GDM1 (cell line): ENCODE data around the gene CLUH.

Experiments
- DNase-seq: peaks from one replicate; lab custom pipeline; 2025; lab: John Stamatoyannopoulos, UW

CLUH gene

DNA sequence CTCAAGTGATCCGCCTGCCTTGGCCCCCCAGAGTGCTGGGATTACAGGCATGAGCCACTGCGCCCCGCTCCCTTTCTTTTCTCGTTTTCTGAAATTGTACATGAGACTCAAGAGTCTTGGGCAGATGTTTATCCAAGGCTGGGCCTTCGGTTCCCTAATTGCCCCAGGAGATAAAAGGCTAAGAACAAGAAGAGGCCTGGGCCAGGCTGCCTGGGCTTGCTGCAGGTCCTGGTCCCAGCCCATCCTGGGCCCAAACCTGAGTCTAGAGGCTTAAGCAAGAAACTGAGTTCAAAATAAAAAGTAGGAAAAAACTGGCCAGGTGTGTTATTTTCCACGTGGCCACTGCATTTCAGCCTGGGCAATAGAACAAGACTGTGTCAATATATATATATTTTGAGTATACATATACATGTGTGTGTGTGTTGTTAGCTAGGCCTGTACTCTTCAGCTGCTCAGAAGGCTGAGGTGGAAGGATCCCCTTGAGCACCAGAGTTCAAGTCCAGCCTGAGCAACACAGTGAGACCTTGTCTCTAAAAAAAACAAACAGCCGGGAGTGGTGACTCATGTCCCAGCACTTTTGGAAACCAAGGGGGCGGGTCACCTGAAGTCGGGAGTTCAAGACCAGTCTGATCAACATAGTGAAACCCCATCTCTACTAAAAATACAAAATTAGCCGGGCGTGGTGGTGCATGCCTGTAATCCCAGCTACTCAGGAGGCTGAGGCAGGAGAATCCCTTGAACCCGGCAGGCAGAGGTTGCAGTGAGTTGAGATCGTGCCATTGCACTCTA is 6.8 kb upstream of the CLUH start:
- no peak for DNase-seq

GRCh38 chr17:2716649-2717048 is 5.1 kb upstream of the CLUH start:
- DNase-seq, result no peak

- DNase-seq, result no peak
Measured at GRCh38 chr17:2713881-2714280, 2.3 kb upstream of the CLUH start.

DNA sequence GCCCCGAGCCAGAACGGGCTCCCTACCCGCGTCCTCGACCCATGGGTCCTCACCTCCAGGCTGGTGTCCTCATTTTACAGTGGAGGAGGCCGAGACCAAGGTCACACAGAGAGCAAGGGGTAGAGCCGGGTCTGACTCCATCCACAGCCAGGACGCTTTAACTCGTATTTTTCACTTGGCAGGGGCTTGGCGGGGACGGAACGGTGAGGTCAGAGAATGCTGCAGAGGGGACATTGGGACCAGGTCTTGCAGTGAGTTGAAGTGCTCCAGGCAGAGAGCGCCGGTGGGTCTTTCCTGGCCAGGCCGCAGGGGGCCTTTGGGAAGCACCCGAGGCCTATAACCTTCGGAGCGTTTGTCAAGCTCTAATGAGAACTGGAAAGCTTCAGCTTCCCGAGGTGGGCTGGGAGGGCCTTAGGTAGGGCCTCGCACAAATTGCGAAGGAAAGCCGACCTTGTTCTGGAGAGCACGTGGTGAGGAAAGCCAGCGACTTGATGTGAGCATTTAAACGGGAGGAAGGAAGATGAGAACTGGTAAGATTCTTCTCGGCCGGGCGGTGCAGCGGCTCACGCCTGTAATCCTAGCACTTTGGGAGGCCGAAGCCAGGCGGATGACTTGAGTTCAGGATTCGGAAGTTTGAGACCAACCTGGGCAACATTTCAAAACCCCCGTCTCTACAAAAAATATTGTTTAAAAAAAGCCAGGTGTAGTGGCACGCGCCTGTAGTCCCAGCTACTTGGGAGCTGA is 908 bp upstream of the CLUH start:
- DNase-seq, result no peak

DNA sequence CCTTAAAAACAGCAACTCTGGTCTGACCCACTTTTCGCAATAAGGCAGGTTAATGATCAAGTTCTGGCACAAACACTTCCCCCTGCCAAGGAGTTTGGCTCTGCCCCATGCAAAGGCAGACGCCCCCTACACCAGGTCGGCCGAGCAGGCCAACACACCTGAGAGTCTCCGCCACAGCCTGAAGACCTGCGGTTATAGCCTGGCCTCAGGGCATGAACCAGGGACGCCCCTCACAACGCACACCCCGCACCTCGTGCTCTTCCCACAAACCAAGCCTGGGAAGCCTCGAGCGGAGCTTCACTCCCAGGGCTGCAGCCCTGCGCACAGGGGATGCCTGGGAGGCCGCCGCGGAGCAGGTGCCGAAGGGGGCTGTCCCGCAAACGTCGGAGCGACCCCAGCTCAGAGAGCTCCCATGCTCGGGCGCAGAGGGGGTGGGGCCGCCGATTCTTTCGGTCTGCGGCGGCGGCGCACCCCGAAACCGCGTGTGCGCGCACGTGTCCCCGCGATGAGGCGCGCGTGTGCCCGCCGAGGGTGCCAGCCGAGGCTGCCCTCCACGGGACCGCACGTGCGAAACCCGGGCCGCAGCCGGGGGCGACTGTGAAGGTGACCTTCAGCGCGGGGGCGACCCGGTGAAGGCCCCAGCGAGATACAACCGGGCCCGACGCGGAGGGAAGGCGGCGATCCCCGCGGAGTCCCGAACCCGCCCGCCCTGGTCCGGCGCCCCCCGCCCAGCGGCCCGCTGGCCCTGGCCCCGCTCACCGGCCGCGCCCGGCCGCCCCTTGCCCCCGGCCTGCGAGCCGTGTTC is 559 bp downstream of the CLUH start:
- no peak for DNase-seq

DNA sequence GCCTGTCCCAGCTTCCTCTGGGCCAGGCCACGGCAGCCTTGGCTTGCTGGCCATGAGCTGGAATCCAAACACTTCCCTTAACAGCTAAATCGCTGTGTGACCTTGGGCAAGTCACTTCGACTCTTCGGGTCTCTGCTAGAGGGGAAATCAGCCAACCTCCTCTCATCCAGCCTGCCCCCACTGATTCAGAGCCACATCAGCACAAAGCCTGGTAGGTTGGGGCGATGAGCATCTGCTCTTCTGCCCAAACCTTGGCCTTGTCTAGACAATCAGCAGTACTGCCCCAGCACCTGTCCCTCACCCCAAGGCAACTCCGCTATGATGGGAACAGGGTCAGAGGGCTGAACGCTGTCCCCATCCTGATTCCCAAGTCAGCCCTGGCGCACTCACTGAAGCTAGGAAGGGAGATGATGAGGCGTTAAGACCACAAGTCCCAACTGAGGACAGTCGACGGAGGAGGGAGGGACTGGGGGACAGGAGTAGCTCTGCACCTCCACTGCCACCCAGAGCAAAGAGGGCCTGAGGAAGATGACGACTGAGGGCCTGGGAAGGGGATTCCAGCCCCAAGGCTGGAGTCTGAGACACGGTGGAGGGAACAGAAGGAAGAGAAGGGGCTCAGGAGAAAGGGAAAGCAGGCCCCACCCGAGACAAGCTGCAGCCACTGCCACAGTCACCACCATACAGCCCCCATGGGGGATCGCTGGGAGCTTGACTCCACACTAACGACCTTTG is 1.3 kb downstream of the CLUH start:
- no peak for DNase-seq

DNA sequence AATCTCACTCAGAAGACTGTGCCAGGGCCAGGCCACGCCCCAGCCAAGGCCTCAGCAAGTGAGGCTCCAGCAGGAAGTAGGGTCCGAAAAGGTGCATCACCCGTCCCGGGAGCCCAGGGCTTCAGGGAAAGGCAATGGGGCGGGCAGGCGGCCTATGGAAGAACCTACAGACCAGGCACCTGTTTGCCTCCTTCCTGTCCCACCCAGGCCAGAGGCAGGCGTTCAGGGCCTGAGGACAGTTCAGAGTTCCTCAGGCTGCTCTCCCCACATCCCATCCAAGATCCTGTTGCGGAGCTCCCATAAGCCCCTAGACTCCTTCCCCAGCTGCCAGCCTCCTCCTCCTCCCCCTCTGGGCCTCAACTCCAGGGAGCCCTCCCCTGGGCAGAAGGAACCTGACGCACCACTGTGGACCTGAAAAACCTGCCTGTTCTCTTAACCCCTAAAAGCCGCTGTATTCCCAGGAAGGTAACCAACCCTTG is 2.3 kb downstream of the CLUH start:
- no peak for DNase-seq

- no peak for DNase-seq
Measured at GRCh38 chr17:2708585-2709182, 2.9 kb downstream of the CLUH start.

GRCh38 chr17:2707721-2708584 is 3.6 kb downstream of the CLUH start:
- DNase-seq, result no peak

- no peak for DNase-seq
Measured at GRCh38 chr17:2706911-2707510, 4.6 kb downstream of the CLUH start.

GRCh38 chr17:2705888-2706795 is 5.4 kb downstream of the CLUH start:
- DNase-seq, result no peak

DNA sequence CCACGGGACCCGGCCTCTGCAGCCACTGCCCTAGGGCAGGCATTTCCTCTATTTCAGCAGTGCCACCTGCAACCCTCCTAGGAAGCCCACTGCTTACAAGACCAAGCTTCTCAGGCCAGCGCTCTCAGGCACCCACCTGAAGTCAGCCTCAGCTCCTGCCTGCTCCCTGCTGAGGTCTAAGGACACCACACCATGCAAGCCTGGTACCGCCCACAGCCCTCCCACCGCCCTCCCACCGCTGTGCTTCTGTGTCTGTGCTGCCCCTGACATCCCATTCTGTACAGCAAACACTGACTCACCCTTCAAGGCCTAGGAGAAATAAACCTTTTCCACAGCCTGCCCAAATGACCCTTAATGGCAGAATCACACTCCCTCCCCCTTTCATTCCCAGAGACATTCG is 6.3 kb downstream of the CLUH start:
- DNase-seq, result no peak

GRCh38 chr17:2704890-2705248 is 6.7 kb downstream of the CLUH start:
- DNase-seq, result no peak

DNA sequence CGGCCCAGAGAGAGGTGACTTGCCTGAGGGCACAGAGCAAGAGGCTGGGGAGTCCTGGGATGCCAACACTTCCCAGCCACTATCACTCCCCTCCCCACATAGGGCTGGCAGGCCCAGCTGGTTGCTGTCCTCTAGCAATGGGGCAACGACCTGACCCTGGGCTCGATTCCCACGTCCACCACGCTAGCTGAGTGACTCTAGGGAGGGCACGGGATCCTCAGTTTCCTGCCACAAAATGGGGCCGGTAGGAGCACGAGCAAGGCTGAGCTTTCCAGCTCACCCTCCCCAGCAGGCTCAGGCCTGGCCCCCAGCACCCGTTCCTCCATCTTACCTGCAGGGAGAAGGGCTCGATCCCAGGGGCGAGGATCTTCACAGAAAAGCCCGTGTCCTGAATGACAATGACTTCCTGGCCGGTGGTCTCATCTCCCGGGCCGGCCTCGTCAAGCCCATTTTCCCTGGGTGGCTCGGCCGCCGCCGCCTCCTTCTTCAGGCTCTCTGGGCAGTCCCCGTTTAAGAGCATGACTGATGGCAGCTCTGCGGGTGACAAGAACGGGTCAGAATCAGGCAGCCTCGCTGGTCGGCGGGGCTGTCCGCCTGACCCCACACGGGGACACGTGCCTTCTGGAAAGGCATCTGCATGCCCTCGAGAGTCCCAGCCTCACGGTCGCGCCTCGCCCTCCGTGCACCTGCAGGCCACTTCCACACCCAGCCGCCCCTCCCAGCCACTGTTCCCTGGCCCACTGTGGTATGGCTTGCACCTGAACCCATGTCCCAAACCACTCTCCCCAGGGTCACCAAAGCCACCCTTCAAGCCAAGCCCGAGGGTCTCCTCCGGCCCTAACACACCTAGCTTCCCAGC is 7.3 kb downstream of the CLUH start:
- DNase-seq, result no peak

- no peak for DNase-seq
Measured at GRCh38 chr17:2703606-2704005, 8.0 kb downstream of the CLUH start.

DNA sequence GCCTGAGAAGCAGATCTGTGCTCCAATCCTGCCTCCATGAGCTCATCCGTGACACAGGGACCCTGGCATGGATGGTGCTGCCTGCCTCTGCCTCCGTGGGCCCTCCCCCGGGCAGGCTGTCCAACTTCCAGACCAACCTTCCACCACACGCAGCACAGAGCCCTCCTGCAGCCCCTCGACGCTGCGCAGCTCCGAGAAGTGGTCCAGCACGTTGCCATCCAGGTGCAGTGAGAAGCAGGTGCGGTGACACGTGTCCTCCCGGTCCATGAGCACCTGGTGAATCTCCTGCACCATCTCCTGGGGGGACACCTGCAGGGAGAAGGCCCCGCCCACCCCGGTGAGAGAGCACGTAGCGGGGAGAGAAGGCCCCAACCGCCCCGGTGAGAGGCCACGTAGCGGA is 8.4 kb downstream of the CLUH start:
- DNase-seq, result no peak

DNA sequence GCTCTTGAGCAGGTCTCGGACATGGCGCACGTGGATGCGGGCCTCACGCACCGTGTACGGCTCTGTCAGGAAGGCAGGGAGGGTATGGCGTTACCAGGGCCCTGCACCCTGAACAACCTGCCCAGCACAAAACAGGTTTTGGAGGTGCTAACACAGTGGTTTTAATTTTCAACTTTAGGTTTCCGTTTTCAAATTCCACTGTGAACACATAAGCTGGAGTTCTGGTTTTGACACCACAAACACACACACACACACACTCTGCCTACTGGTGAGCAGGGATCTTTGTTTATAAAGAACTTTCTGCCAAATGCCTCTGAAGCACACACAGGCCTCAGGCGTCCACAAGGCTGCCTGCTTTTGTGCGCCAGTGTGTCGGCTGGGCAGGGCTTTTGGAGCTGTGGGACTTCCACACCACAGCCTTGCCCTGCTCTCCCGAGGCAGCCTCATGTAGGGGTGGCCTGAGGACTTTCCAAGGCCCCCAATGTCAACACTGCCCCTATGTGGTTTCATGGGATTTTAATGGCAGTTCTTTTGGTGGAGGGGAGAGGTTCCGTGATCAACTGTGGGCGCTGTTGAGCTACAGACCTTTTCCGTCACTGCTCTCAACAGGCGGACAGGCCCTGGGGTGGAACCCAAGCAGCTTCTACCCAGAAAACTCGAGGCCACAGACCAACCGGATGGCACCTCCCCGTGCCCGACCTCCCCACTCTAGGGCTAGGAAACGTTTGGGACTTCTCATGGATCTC is 9.4 kb downstream of the CLUH start:
- DNase-seq, result no peak
